Ectodermal cell (in vitro differentiated cells): ENCODE data around the gene CYP2W1.
"Not testable (repeated sequence)": the region's sequence is repeated elsewhere in the genome, so short reads cannot be mapped to it uniquely, and the experiment has no call there.

Experiments used
- H3K27ac ChIP-seq: 2 replicates; pipeline ENCODE4 v1.7.0; 2013; ENCODE audit warnings: mild to moderate bottlenecking, low read depth, low read length; ENCODE audit not compliant: insufficient read depth, poor library complexity, severe bottlenecking
- H3K27me3 ChIP-seq: 2 replicates; pipeline ENCODE4 v1.7.0; 2013; ENCODE audit warnings: mild to moderate bottlenecking, low read length; ENCODE audit not compliant: insufficient read depth, control insufficient read depth, poor library complexity, severe bottlenecking
- H3K36me3 ChIP-seq: one replicate; pipeline ENCODE4 v1.7.0; 2013; ENCODE audit warnings: low read length; ENCODE audit not compliant: control insufficient read depth, insufficient read depth
- H3K4me1 ChIP-seq: one replicate; pipeline ENCODE4 v1.7.0; 2013; ENCODE audit warnings: low read length; ENCODE audit not compliant: control insufficient read depth, insufficient read depth
- H3K4me3 ChIP-seq: 2 replicates; pipeline ENCODE4 v1.7.0; 2013; ENCODE audit warnings: low read depth, low read length, control low read depth; ENCODE audit not compliant: insufficient read depth
- H3K9me3 ChIP-seq: 2 replicates; pipeline ENCODE4 v1.7.0; 2013; ENCODE audit warnings: mild to moderate bottlenecking, low read length, moderate library complexity; ENCODE audit not compliant: control insufficient read depth
- WGBS, 2 experiments: methylation state at CpG; one replicate each; pipeline ENCODE4 v1.1.7; 2013; ENCODE audit warnings: missing lambda C conversion rate in 2 of 2; 5-methylcytosine and 5-hydroxymethylcytosine counted together

CYP2W1 gene

DNA sequence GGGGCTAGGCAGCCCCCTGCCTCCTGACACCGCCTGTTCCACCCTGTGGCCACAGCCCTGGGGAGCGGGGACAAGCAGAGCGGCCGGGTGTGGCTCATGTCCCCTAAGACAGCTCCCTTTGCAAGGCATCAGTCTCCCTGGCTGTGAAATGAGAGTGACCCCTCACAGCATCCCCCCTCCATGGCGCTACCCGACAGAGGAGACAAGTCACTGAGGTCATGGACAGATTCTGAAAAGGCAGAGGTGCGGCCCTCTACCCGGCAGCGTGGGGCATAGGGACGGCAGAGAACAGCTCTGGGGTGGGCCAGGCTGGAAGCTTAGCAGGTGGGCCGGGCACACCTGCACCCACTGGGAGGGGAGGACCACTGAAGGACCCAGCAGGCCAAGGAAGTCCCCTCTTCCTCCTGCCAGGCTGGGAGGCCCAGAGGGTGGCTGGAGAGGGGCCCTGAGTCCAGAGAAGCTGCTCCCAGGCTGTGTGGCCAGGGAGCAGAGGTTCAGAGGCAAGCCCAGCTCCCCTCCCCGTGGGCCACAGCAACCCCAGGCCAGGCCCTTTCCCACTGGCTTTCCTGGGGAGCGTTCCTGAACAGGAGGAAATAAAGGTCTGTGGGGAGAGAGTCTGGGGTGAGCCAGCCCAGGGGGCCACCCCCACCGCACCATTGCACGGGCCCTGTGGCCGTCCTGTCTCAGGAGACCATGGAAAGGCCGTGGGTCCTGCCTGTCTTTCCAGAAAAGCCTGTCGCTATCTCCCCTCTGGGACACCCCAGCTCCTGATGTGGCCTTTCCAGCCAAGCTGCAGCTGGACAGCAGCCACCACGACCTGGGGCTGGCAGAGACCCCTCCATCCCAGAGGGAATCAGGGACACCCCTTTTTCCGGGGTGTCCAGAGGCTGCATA lies 30.2 kb upstream of the CYP2W1 start:
- H3K27ac ChIP-seq: no peak overlapping the region
- no peaks in the 10 kb centered on the region for H3K9me3 ChIP-seq
- peaks cover 43% of the 10 kb centered on the region for H3K27me3 ChIP-seq
- WGBS, 2 experiments: 87 to 88% methylated on average over 20 of the region's 20 CpGs
- H3K4me1 ChIP-seq: no peaks in the 10 kb centered on the region
- no peak overlapping the region for H3K4me3 ChIP-seq
- no peaks in the 10 kb centered on the region for H3K36me3 ChIP-seq

DNA sequence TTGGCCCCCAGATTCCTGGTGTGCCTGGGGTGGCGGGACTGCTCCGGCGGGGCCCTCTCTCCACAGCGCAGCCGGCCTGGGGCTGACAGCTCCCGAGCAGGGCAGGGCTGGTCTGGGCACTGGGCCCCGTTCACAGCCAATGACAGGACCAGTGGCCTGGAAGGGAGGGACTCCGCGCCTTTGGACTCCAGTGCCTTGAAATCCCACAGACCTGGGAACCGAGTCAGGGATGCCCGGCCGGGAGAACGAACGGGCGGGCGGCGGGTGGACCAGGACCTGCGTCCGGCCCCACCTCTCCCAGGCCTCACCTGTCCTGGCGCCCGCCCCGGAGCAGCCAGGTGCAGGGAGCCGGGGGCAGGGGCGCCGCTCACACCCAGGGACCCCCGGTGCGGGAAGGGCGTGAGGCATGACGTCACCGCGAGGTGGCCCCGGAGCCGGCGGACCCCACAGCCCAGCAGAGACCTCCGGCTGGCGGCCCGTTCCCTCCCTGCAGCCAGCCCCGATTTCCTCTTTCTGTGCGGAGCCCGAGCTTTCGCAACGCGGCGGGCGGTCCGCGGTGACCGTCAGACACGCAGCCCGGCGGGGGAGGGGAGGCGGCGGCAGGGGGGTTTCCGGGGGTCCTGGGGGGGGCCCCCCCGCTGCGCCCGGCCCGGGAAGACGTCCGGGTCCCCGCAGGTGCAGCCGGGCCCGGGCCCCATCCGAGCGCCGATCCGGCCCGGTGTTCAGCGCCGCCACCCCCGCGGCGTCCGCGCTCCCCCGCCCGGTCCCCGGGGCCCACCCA lies 29.2 kb upstream of the CYP2W1 start:
- H3K9me3 ChIP-seq: no peaks in the 10 kb centered on the region
- H3K27me3 ChIP-seq: peaks cover 43% of the 10 kb centered on the region
- H3K27ac ChIP-seq: no peak overlapping the region
- no peaks in the 10 kb centered on the region for H3K36me3 ChIP-seq
- H3K4me1 ChIP-seq: no peaks in the 10 kb centered on the region
- peak overlapping the region; percentile 18 for H3K4me3 ChIP-seq
- 5 to 6% methylated on average over 78 of the region's 78 CpGs for WGBS, 2 experiments

DNA sequence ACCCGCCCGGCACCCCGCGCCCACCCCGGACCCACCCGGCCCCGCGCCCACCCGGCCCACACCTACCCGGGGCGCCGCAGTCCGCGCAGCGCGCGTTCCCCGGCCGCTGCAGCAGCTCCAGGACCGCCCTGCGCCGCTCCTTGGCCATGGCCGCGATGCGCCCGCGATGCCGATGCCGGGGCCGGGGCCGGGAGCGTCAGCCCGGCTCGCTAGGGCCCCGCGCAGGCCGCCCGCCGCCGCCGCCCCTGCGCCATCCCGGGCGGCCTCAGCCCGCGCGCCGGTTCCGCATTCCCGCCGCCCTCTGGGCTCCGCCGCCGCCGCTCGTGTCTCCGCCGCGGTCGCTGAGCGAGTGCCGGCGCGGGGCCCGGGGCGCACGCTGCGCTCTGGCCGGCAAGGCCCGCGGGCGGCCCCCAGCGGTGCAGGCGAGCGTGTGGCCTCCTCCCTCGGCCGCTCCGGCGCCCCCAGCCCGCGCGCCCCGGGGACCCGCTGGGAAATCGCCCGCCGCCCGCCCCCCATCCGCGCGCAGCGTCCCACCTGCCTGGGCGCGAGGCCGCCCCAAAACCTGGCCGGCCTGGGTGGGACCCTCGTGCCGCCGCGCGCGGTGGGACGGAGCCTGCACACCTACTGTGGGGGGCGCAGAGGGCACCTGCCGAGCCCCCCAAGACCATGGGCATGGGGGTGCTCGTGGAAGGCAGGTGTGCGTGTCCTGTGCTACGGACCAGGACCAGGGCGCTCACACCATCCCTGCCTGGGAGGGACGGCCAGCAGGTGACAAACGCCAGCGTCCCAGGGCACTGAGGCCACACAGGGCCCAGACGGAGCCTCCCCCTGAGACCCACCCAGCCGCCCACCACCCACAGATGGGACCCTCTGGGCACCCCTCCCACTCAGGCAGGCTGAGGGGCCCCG lies 28.4 kb upstream of the CYP2W1 start, which contains the start of gene ADAP1:
TSS of gene ADAP1 (minus strand) at position 351 of the 909 bp plus-strand sequence. CDS start at position 148, 203 bp downstream.
- Histone ChIP-seq H3K27me3 (peaks cover 43% of the 10 kb centered on the region), H3K4me3 (peak within 1 kb of the TSS; percentile 18), H3K9me3 (no peaks in the 10 kb centered on the region), H3K27ac (no peak within 1 kb of the TSS), H3K36me3 (no peaks in the 10 kb centered on the region), H3K4me1 (no peaks in the 10 kb centered on the region)
- 12% methylated on average over 115 of the region's 115 CpGs for WGBS, 2 experiments

- WGBS, 2 experiments: 93 to 95% methylated on average over 10 of the region's 10 CpGs
- no peak overlapping the region for H3K4me3 ChIP-seq
- no peak overlapping the region for H3K27ac ChIP-seq
- no peaks in the 10 kb centered on the region for H3K9me3 ChIP-seq
- H3K27me3 ChIP-seq: peaks cover 43% of the 10 kb centered on the region
- no peaks in the 10 kb centered on the region for H3K4me1 ChIP-seq
- H3K36me3 ChIP-seq: no peaks in the 10 kb centered on the region
These were observed 26.9 kb upstream of the CYP2W1 start for GRCh38 chr7:956031-956430.

GRCh38 chr7:957418-958220 lies 25.4 kb upstream of the CYP2W1 start:
- no peaks in the 10 kb centered on the region for H3K4me1 ChIP-seq
- H3K27me3 ChIP-seq: peaks cover 34% of the 10 kb centered on the region
- 78 to 79% methylated on average over 32 of the region's 32 CpGs for WGBS, 2 experiments
- no peak overlapping the region for H3K27ac ChIP-seq
- H3K36me3 ChIP-seq: no peaks in the 10 kb centered on the region
- no peaks in the 10 kb centered on the region for H3K9me3 ChIP-seq
- H3K4me3 ChIP-seq: no peak overlapping the region

GRCh38 chr7:958221-959200 lies 24.5 kb upstream of the CYP2W1 start:
- WGBS, 2 experiments: 87 to 89% methylated on average over 36 of the region's 36 CpGs
- Histone ChIP-seq H3K27ac (no peak overlapping the region), H3K36me3 (no peaks in the 10 kb centered on the region), H3K4me1 (no peaks in the 10 kb centered on the region), H3K4me3 (no peak overlapping the region), H3K27me3 (peaks cover 25% of the 10 kb centered on the region), H3K9me3 (no peaks in the 10 kb centered on the region)

- Histone ChIP-seq H3K36me3 (no peaks in the 10 kb centered on the region), H3K4me3 (no peak overlapping the region), H3K27me3 (peaks cover 18% of the 10 kb centered on the region), H3K4me1 (no peaks in the 10 kb centered on the region), H3K9me3 (no peaks in the 10 kb centered on the region), H3K27ac (no peak overlapping the region)
- 65 to 69% methylated on average over 20 of the region's 20 CpGs for WGBS, 2 experiments
These were observed 23.7 kb upstream of the CYP2W1 start for GRCh38 chr7:959271-959670.

DNA sequence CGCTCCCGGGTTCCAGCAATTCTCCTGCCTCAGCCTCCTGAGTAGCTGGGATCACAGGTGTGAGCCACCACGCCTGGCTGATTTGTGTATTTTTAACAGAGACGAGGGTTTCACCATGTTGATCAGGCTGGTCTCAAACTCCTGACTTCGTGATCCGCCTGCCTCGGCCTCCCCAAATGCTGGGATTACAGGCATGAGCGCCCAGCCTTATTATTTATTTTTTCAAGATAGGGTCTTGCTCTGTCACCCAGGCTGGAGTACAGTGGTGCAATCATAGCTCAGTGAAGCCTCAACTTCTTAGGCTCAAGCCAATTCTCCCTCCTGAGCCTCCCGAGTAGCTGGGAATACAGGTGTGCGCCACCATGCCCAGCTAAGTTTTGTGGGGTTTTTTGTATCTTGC lies 23.2 kb upstream of the CYP2W1 start:
- not testable (repeated sequence) for H3K9me3 ChIP-seq, H3K4me1 ChIP-seq, H3K27ac ChIP-seq, H3K4me3 ChIP-seq, H3K36me3 ChIP-seq
- peaks cover 17% of the 10 kb centered on the region for H3K27me3 ChIP-seq
- 90 to 94% methylated on average over 10 of the region's 10 CpGs for WGBS, 2 experiments
